PC-9 (cell line): ENCODE data around the gene CC2D1A.

Source experiments
- CTCF ChIP-seq: fragments of 200-600 bp; sonication (generic); conservative IDR thresholded peaks from 2 replicates; pipeline ENCODE4 v1.6.1; 2017; ENCODE audit warnings: mixed run types, antibody characterized with exemption, mild to moderate bottlenecking, moderate library complexity
- EZH2 ChIP-seq: fragments of 200-600 bp; sonication (generic); IDR thresholded peaks from 2 replicates; pipeline ENCODE4 v1.8.0; 2017; ENCODE audit warnings: antibody characterized with exemption, low read depth

GRCh38 chr19:13980340-13980739 lies 74.3 kb downstream of the CC2D1A start:
- TF ChIP-seq CTCF (no peak), EZH2 (no peak)
